WTC11 (cell line): ENCODE measurements around the gene ECSCR. TPM values are rescaled to one million over a fixed set of nuclear protein-coding genes. Genes with fewer than 3 reads are reported as not detected.
"Not testable (repeated sequence)": the region's sequence is repeated elsewhere in the genome, so short reads cannot be mapped to it uniquely, and the experiment has no call there.

Source experiments
- ATAC-seq: fragments of 200-7000 bp; cut with Tn5 transposase; 2 replicates; pipeline ENCODE4 v1.10.0; 2021; ENCODE audit warnings: mild to moderate bottlenecking, moderate library complexity
- CTCF ChIA-PET: fragments of 300-600 bp; sonication (Branson Sonifier 250); formaldehyde crosslinking; loops from one replicate; lab custom pipeline; 2021; ENCODE audit warnings: antibody characterized with exemption; lab: Charles Lee
- POLR2A ChIA-PET: fragments of 350-600 bp; sonication (Branson Sonifier 250); formaldehyde crosslinking; loops from one replicate; lab custom pipeline; 2021; ENCODE audit warnings: antibody characterized with exemption; lab: Charles Lee
- DNase-seq: peaks from one replicate; pipeline ENCODE4 v3.0.0; 2021; ENCODE audit warnings: low spot score
- H3K27ac Mint-ChIP-seq: 2 replicates; pipeline ENCODE4 v1.8.0; 2021; ENCODE audit warnings: mixed read lengths
- H3K27me3 Mint-ChIP-seq: 2 replicates; pipeline ENCODE4 v1.8.0; 2021; ENCODE audit warnings: low read depth, mild to moderate bottlenecking, moderate library complexity, mixed read lengths
- H3K36me3 Mint-ChIP-seq: 2 replicates; pipeline ENCODE4 v1.8.0; 2021; ENCODE audit warnings: mixed read lengths
- H3K4me1 Mint-ChIP-seq: 2 replicates; pipeline ENCODE4 v1.8.0; 2022; ENCODE audit warnings: mixed read lengths
- H3K4me3 Mint-ChIP-seq: 2 replicates; pipeline ENCODE4 v1.8.0; 2021; ENCODE audit warnings: mild to moderate bottlenecking, moderate library complexity, mixed read lengths
- H3K9me3 Mint-ChIP-seq: 2 replicates; pipeline ENCODE4 v1.8.0; 2021; ENCODE audit warnings: mixed read lengths
- CREM ChIP-seq: sonication (generic); formaldehyde crosslinking; IDR thresholded peaks from 2 replicates; pipeline ENCODE4 v1.8.1; 2022; ENCODE audit warnings: mild to moderate bottlenecking, missing genetic modification reagents, moderate library complexity
- FOXJ3 ChIP-seq: sonication (generic); formaldehyde crosslinking; IDR thresholded peaks from 2 replicates; pipeline ENCODE4 v1.9.0; 2021; ENCODE audit warnings: missing genetic modification reagents, mild to moderate bottlenecking, borderline replicate concordance
- GTF2I ChIP-seq: fragments of 250-450 bp; sonication (Bioruptor Pico); conservative IDR thresholded peaks from 2 replicates; pipeline ENCODE4 v1.4.0; 2021; ENCODE audit warnings: mild to moderate bottlenecking
- IRF2 ChIP-seq: sonication (generic); formaldehyde crosslinking; IDR thresholded peaks from 2 replicates; pipeline ENCODE4 v1.8.0; 2022; ENCODE audit warnings: low read depth, missing genetic modification reagents, borderline replicate concordance
- JUN ChIP-seq: sonication (generic); formaldehyde crosslinking; IDR thresholded peaks from 2 replicates; pipeline ENCODE4 v1.8.0; 2023; ENCODE audit warnings: mild to moderate bottlenecking, missing genetic modification reagents
- NR3C1 ChIP-seq: sonication (generic); formaldehyde crosslinking; conservative IDR thresholded peaks from 2 replicates; pipeline ENCODE4 v1.8.1; 2023; ENCODE audit warnings: low read depth, mild to moderate bottlenecking, missing genetic modification reagents
- PRRX2 ChIP-seq: fragments of 250-450 bp; sonication (Bioruptor Pico); IDR thresholded peaks from 2 replicates; pipeline ENCODE4 v1.8.0; 2021; ENCODE audit warnings: mild to moderate bottlenecking
- SMAD3 ChIP-seq: sonication (generic); formaldehyde crosslinking; IDR thresholded peaks from 2 replicates; pipeline ENCODE4 v1.8.0; 2022; ENCODE audit warnings: missing genetic modification reagents, mild to moderate bottlenecking, borderline replicate concordance
- SOX15 ChIP-seq: fragments of 250-450 bp; sonication (Bioruptor Pico); IDR thresholded peaks from 2 replicates; pipeline ENCODE4 v1.9.0; 2021; ENCODE audit warnings: mild to moderate bottlenecking
- ZNF317 ChIP-seq: sonication (generic); formaldehyde crosslinking; IDR thresholded peaks from 2 replicates; pipeline ENCODE4 v1.8.1; 2023; ENCODE audit warnings: low read depth, mild to moderate bottlenecking, moderate library complexity, missing genetic modification reagents, borderline replicate concordance
- total RNA-seq: library from RNA; stranded (reverse); gene quantifications from 3 replicates; pipeline ENCODE4 v1.2.3, GENCODE V29; 2021
- TF ChIP-seq, protein P1 (sequence below): sonication (generic); formaldehyde crosslinking; IDR thresholded peaks from 2 replicates; pipeline ENCODE4 v1.8.1; 2023; ENCODE audit warnings: mild to moderate bottlenecking, missing genetic modification reagents, moderate library complexity
- TF ChIP-seq, protein P2 (sequence below): sonication (generic); formaldehyde crosslinking; IDR thresholded peaks from 2 replicates; pipeline ENCODE4 v1.8.0; 2022; ENCODE audit warnings: mild to moderate bottlenecking, missing genetic modification reagents
- TF ChIP-seq, protein P3 (sequence below): sonication (generic); formaldehyde crosslinking; IDR thresholded peaks from 2 replicates; pipeline ENCODE4 v1.8.0; 2023; ENCODE audit warnings: missing genetic modification reagents
- TF ChIP-seq, protein P4 (sequence below): fragments of 250-450 bp; sonication (Bioruptor Pico); IDR thresholded peaks from 2 replicates; pipeline ENCODE4 v1.9.0; 2021; ENCODE audit warnings: moderate library complexity, mild to moderate bottlenecking, inconsistent platforms, borderline replicate concordance
- TF ChIP-seq, protein P5 (sequence below): sonication (generic); formaldehyde crosslinking; IDR thresholded peaks from 2 replicates; pipeline ENCODE4 v1.8.1; 2022; ENCODE audit warnings: low read depth, mild to moderate bottlenecking, moderate library complexity, missing genetic modification reagents, borderline replicate concordance

The ECSCR gene
- total RNA-seq, 1 experiment from 2014 or later = 2.7 TPM

DNA sequence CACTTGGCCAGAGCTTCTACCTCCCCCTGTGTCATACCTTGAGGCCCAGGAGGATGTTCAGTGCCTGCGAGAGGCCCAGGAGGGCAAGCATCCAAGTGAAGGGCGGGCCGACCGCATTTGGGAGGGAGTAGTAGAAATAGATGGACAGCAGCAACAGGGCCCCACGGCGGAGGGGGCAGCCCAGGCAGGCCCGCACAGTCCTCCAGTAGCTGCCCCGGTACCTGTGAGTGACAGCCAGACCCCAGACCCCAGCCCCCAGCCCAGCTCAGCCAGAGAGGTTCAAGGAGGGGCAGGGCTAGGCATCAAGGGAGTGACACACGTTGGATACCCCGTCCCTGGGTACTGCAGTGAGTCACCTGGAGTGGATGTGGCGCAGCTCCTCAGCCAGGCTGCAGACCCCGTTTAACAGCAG lies 18.6 kb upstream of the ECSCR start:
- Mint-ChIP-seq H3K27me3 (no peaks in the 10 kb centered on the region), H3K27ac (no peak overlapping the region), H3K9me3 (no peaks in the 10 kb centered on the region), H3K4me1 (peaks cover 13% of the 10 kb centered on the region), H3K36me3 (no peaks in the 10 kb centered on the region), H3K4me3 (no peak overlapping the region)
- TF ChIP-seq, protein P1, sequence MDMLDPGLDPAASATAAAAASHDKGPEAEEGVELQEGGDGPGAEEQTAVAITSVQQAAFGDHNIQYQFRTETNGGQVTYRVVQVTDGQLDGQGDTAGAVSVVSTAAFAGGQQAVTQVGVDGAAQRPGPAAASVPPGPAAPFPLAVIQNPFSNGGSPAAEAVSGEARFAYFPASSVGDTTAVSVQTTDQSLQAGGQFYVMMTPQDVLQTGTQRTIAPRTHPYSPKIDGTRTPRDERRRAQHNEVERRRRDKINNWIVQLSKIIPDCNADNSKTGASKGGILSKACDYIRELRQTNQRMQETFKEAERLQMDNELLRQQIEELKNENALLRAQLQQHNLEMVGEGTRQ (CRISPR knock-in tag) = no peak
- ATAC-seq (no peak), DNase-seq (no peak)
- ChIA-PET CTCF (interaction anchor here (1.0 to 1.8 kb wide), 4 partner anchors 32 to 94 kb away, joined by 3 to 15 read pairs (median 4); no protein-coding TSS in a partner anchor), POLR2A (interaction anchor here (1.2 kb wide), 1 partner anchor 42 kb away, joined by 3 read pairs; the partner anchor contains the start of gene DNAJC18)

DNA sequence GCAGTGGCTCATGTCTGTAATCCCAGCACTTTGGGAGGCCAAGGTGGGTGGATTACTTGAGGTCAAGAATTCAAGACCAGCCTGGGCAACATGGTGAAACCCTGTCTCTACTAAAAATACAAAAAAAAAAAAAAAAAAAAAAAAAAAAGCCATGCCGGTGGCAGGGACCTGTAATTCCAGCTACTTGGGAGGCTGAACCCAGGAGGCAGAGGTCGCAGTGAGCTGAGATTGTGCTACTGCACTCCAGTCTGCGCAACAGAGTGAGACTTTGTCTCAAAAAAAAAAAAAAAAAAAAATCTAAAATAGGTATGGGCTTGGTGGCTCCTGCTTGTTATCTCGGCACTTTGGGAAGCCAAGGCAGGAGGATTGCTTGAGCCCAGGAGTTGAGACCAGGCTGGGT lies 17.2 kb upstream of the ECSCR start:
- ChIA-PET POLR2A (interaction anchor here (0.6 to 1.0 kb wide), 4 partner anchors 9 to 213 kb away, joined by 3 read pairs; partner anchors contain the start of genes ECSCR and SMIM33), CTCF (interaction anchor here (0.8 kb wide), 1 partner anchor 57 kb away, joined by 3 read pairs; no protein-coding TSS in a partner anchor)
- ATAC-seq, DNase-seq, H3K36me3 Mint-ChIP-seq, H3K27me3 Mint-ChIP-seq, H3K4me3 Mint-ChIP-seq, H3K27ac Mint-ChIP-seq, H3K9me3 Mint-ChIP-seq: not testable (repeated sequence)
- H3K4me1 Mint-ChIP-seq = peaks cover 12% of the 10 kb centered on the region

DNA sequence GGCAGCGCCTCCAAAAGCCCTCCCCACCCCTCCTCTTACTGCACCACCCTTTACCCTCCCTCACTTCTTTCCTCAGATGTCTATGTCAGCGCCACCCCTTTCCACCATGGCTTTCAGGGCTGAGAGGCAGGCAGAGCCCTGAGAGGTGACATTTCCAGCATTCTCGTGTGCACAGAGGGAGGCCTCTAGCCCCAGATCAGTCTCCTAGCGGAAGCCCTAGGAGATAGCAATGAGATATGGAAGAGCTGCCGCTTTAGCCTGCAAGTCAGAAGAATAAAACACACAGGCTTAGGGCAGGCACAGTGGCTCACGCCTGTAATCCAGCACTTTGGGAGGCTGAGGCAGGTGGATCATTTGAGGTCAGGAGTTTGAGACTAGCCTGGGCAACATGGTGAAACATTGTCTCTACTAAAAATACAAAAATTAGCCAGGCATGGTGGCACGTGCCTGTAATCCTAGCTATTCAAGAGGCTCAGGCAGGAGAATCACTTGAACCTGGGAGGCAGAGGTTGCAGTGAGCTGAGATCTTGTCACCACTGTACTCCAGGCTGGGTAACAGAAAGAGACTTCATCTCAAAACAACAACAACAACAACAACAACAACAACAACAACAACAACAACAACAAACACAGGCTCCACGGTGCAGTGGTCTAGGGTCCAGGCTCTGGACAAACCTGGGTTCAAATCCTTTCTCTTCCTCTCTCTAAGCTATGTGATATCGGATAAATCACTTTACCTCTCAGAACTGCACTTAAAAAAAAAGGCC lies 16.3 kb upstream of the ECSCR start:
- H3K36me3 Mint-ChIP-seq, DNase-seq, H3K27ac Mint-ChIP-seq, H3K4me3 Mint-ChIP-seq, H3K9me3 Mint-ChIP-seq, H3K27me3 Mint-ChIP-seq, ATAC-seq: not testable (repeated sequence)
- ChIA-PET POLR2A (interaction anchor here (0.6 kb wide), 1 partner anchor 921 kb away, joined by 3 read pairs; no protein-coding TSS in a partner anchor), CTCF (interaction anchor here (1.3 kb wide), 1 partner anchor 40 kb away, joined by 3 read pairs; the partner anchor contains the start of gene DNAJC18)
- peaks cover 12% of the 10 kb centered on the region for H3K4me1 Mint-ChIP-seq

DNA sequence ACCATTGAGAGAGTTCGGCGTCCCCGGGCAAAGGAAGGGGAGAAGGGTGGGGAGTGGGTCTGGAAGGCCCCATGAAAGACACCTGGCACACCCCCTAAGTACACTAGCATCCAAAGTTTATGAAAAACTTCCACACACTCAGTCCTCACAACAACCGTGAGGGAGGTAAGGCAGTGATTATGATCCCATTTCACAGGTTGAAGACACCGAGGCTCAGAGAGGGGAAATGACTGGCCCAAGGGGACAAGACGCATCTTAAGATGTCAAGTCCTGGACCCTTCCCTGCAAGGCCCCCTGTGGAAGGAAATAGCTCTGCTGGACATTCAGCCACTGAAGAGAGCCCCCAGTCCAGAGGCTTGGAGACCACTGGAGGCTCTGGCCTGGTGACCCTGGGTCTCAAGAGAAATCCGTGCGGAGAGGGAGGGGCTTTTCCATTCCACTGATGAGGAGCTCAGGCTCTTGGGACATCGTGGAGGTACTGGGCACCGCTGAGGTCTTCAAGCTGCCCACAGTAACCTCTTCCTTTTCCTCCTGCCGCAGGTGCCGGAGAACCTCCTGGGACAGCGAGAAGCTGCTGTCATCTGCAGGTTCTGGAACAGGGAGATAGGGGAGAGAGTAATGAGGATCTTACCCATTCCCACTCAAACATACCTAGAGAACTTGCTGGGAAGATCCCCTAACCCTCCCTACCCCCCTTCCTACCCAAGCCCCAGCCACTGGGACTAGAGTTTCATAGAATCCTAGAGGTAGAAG lies 13.5 kb upstream of the ECSCR start:
- Mint-ChIP-seq H3K9me3 (no peaks in the 10 kb centered on the region), H3K36me3 (no peaks in the 10 kb centered on the region), H3K4me1 (peaks cover 29% of the 10 kb centered on the region), H3K27ac (no peak overlapping the region), H3K4me3 (no peak overlapping the region), H3K27me3 (peaks cover 4% of the 10 kb centered on the region; the same call in 1 of the 2 replicates)
- ATAC-seq = no peak
- DNase-seq = no peak
- CTCF ChIA-PET = interaction anchor here (1.7 kb wide), 1 partner anchor 53 kb away, joined by 5 read pairs; no protein-coding TSS in a partner anchor
- POLR2A ChIA-PET = no interaction called here
- TF ChIP-seq SOX15 (CRISPR knock-in tag) = no peak
- TF ChIP-seq JUN (CRISPR knock-in tag) = no peak
- no peak for TF ChIP-seq PRRX2 (CRISPR knock-in tag)
- TF ChIP-seq SMAD3 (CRISPR knock-in tag) = no peak
- TF ChIP-seq FOXJ3 = no peak
- no peak for TF ChIP-seq CREM
- no peak for TF ChIP-seq NR3C1 (CRISPR knock-in tag)
- TF ChIP-seq GTF2I (CRISPR knock-in tag) = no peak
- TF ChIP-seq, protein P2, sequence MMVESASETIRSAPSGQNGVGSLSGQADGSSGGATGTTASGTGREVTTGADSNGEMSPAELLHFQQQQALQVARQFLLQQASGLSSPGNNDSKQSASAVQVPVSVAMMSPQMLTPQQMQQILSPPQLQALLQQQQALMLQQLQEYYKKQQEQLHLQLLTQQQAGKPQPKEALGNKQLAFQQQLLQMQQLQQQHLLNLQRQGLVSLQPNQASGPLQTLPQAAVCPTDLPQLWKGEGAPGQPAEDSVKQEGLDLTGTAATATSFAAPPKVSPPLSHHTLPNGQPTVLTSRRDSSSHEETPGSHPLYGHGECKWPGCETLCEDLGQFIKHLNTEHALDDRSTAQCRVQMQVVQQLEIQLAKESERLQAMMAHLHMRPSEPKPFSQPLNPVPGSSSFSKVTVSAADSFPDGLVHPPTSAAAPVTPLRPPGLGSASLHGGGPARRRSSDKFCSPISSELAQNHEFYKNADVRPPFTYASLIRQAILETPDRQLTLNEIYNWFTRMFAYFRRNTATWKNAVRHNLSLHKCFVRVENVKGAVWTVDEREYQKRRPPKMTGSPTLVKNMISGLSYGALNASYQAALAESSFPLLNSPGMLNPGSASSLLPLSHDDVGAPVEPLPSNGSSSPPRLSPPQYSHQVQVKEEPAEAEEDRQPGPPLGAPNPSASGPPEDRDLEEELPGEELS = no peak
- TF ChIP-seq, protein P3, sequence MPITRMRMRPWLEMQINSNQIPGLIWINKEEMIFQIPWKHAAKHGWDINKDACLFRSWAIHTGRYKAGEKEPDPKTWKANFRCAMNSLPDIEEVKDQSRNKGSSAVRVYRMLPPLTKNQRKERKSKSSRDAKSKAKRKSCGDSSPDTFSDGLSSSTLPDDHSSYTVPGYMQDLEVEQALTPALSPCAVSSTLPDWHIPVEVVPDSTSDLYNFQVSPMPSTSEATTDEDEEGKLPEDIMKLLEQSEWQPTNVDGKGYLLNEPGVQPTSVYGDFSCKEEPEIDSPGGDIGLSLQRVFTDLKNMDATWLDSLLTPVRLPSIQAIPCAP (CRISPR knock-in tag) = no peak
- TF ChIP-seq, protein P4, sequence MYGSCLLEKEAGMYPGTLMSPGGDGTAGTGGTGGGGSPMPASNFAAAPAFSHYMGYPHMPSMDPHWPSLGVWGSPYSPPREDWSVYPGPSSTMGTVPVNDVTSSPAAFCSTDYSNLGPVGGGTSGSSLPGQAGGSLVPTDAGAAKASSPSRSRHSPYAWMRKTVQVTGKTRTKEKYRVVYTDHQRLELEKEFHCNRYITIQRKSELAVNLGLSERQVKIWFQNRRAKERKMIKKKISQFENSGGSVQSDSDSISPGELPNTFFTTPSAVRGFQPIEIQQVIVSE (CRISPR knock-in tag) = no peak
- TF ChIP-seq, protein P5, sequence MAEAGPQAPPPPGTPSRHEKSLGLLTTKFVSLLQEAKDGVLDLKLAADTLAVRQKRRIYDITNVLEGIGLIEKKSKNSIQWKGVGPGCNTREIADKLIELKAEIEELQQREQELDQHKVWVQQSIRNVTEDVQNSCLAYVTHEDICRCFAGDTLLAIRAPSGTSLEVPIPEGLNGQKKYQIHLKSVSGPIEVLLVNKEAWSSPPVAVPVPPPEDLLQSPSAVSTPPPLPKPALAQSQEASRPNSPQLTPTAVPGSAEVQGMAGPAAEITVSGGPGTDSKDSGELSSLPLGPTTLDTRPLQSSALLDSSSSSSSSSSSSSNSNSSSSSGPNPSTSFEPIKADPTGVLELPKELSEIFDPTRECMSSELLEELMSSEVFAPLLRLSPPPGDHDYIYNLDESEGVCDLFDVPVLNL (CRISPR knock-in tag) = no peak
- no peak for TF ChIP-seq IRF2 (CRISPR knock-in tag)
- TF ChIP-seq ZNF317 (CRISPR knock-in tag) = no peak
